HG03442 (cell line): Measurements from ENCODE around the gene HOXC4.

Experiments
- ATAC-seq: cut with Tn5 transposase; IDR thresholded peaks from one replicate; pipeline ENCODE4 v1.9.1; 2021; ENCODE audit warnings: mild to moderate bottlenecking, moderate library complexity; ENCODE audit not compliant: unreplicated experiment

HOXC4 gene

DNA sequence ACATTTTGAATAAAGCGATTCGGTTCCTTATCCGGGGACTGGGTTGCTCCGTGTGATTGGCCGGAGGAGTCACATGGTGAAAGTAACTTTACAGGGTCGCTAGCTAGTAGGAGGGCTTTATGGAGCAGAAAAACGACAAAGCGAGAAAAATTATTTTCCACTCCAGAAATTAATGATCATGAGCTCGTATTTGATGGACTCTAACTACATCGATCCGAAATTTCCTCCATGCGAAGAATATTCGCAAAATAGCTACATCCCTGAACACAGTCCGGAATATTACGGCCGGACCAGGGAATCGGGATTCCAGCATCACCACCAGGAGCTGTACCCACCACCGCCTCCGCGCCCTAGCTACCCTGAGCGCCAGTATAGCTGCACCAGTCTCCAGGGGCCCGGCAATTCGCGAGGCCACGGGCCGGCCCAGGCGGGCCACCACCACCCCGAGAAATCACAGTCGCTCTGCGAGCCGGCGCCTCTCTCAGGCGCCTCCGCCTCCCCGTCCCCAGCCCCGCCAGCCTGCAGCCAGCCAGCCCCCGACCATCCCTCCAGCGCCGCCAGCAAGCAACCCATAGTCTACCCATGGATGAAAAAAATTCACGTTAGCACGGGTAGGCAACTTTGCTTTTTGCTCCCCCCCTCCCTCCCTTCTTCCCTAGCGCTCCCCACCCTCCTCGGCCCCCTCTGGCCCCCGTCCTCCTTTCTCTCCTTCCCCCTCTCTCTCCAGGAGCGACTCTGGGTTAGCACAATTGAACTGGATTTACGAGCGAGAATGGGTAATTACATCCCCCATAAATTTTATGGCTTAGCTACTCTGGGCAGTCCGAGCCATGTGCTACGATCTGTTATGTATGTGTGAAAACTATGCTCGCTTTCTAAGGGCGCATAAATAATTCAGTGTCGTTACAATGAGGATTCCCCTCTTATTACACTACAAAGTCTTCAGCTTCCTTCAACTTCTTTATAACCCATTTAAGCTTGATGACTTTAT lies at the start of gene HOXC4:
Gene HOXC4, plus strand, starts transcription at position 85 of the 991 bp plus-strand sequence. Its CDS starts 88 bp downstream, at position 173.
- peak; percentile 41 for ATAC-seq

DNA sequence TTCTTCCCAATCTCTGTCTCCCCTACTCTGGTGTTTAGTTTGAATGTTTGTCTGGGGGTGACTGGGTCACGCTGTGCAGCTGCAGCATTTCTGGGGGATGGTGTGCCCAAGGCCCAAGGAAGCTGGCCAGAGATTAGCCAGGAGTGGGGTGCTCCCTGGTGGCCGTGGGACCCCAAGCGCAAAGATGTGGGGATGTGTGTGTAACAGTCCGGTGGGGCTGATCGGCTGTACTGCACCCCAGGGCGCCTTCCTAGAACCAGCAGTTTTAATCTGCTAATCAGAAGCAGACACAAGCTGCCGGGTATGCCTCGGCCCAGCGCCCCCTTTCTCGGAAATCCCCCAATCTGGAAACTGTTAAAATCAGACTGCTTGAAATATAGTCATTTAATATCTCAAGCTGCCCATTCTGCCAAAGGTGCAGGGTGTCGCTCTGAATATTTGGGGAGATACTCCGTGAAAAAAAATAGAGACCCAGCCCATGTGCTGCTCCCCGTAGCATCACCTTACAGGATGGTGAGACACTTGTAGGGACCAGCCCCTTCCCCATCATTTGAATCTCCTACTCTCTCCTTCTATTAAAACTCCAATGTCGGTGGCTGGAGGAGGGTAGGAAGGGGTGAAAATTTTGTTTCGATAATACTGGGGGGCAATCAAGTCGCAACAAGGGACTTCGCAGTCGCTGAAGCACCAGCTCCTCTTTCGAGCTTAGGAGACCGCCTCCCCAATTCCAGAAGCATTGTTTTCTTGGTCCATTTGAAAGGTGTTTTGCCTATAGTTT lies 49.4 kb upstream of the HOXC4 start:
- ATAC-seq = no peak

DNA sequence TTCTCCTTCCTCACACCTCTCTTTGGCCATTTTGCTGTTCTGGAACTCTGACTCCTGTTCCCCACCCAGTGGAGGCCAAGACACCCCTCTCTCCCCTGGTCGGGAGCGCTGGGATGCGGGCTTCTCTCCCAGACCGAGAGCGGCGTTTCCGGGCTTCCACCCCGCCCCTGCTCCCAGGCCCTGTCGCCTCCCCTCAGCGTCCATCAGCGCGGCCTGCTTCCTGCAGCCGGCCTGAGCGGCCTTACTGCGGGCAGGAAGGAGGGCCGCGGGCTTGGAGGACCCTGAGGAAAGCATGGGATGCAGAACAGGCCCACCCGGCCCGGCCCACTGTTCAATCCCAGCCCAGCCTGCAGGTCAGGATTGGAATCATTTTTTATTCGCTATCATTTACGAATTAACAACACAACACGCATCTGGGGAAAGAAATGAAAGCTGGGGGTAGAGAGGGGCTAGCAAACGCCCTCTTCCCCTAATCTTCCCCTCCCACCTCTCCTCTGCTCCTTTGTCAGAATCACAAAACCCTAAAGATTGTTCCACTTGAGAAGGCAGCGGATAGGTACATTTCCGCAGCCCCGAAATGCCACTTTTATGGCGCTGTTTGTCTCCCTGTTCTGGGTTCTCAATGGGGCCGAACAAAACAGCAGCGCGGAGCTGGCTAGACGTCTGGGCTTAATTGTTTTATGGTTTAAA lies 48.6 kb upstream of the HOXC4 start:
- no peak for ATAC-seq

DNA sequence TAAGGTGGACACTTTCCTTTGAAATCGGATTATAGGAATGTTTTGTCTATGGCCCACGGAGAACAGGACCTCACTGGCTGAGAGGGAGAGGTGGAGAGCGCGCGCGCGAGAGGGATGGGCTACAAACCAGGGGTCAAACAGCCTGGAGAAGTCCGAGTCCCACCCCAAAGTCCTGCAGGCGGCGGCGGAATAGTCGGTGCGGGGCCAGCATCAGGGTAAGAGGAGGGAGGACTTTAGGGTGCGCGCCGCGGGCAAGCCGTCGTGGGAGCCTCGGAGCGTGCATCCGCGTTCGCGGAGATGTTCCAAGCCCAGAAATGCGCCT lies 48.1 kb upstream of the HOXC4 start:
- no peak for ATAC-seq

DNA sequence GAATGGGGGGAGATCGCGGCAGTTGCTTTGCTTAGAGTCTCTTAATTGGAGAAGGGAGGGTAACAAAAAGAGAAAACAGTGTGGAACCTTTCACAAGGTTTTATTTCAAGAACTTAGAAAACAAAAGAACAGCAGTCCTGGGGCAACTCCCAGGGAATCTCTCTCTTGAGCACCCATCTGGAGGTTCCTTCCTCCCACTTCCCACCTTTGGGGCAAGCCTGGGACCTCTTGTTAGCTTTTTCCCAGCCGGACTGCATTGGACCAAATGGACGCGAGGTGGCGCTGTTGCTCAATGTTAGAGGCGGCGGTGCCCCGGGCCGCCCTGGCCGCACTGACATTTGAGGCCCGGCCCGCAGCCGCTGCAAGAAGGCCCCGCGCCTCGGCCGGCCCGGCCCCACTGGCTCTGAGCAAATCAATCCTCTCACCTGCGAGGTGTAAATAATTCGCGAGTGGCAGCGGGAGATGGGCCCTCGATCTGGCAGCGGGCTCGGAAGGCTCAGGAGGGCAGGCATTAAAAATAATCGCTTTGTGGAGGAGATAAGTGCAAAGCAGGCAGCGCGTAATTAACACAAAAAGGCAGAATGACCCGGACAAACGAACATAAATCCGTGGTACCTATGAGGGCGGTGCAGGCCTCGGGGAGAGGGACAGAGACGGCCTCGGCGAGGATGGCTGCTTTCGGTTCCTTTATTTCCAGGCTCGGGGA lies 47.6 kb upstream of the HOXC4 start:
- peak; percentile 72 for ATAC-seq

DNA sequence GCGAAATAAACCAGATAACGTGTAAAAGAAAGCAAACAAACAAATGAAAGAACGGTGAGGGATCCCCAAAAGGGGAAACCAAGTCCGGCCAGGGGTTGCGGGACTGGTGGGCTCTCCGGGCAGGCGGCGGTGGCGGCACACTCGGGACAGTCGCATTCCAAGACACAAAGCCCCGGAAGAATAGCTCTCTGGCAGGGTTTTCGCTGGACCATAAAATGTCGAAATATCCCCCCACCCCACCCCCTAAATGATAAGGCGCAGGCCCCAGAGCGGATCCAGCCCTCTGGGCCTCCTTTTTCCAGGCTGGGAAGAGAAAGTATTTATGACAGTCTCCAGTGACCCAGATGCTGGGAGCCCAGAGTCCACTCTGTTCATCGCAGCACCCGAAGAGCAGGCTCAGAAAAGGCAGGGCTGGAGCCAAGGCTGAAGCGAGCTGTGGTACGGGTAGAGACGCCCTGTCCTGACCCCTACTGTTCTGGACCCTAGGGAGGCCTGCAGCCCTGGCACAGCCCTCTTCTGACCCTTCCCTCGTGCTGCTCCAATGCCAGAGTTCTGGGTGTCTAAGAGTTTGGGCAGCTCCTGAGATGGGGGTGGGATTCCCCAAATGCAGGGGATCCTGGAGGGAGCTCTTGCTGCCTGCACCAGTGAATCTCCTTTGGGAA lies 46.9 kb upstream of the HOXC4 start:
- no peak for ATAC-seq

DNA sequence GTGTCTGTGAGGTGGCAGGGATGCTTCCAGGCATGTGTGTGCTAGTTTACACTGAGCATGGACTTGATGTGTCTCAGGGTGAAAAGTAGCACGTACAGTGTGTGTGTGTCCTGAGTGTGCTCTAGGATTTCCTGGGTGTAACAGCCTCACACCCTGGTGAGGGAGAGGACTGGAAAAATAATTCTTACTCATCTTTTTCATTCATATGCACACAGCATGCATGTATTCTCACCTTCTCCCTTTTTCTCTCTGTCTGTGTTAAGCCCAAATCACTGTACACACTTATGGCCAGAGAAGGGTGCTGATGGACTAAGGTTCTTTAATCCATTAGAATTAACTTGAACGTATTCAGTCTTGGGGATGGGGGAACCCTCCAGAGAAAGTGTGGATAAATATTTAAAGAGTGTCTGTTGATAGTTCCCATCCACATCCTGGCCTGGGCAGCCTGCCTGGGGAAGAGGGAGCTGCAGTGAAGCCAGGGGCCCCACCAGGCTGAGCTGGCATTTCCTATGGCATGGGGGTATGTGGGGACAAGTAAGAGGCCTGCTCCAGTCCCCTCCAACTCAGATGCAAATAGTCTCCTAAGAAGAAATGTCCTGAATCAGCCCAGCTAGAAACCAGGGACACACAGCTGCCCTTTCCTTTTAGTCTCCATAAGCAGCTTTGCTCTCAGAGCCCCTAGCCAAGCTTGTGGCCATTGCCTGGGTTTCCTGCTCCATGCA lies 45.9 kb upstream of the HOXC4 start:
- no peak for ATAC-seq

DNA sequence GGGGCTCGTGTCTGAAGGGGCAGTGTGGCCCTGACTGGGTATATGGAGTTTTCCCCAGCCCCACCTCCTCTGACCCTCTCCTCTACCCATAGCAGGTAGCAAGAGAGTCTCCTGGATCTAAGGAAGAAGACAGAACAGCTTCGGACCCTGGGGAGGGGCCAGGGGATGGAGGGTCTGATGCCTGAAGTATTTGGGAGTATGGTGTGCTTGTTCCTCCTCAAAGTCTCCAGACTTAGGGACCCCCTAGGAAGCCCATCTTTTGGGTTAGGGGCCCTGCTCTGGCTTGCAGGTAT lies 45.4 kb upstream of the HOXC4 start:
- ATAC-seq = no peak

DNA sequence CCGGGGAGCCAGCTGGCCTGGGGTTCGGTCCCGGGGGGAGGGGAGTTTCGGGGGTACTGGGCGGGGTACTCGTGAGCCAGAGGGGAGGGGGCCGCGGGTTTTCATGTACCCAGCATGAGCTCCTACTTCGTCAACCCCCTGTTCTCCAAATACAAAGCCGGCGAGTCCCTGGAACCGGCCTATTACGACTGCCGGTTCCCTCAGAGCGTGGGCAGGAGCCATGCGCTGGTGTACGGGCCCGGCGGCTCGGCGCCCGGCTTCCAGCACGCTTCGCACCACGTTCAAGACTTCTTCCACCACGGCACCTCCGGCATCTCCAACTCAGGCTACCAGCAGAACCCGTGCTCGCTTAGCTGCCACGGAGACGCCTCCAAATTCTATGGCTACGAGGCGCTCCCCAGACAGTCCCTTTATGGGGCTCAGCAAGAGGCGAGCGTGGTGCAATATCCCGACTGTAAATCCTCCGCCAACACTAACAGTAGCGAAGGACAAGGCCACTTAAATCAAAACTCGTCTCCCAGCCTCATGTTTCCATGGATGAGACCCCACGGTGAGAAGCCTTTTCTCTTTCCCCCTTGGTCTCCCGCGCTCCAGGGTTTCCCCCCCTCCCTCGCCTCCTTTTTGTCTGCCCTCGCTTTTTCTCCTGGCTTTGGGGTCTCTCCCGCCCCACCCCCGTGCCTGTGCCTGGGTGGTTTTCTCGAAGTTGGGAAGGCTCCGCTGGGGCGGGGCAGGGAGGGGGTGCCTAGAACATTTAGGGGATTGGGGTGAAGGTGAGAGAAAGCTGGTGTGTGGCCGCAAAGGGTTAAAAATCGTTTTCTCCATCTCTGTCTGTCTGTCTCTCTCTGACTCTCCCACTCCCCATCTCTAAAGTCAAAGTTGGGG lies 44.2 kb upstream of the HOXC4 start:
- no peak for ATAC-seq

DNA sequence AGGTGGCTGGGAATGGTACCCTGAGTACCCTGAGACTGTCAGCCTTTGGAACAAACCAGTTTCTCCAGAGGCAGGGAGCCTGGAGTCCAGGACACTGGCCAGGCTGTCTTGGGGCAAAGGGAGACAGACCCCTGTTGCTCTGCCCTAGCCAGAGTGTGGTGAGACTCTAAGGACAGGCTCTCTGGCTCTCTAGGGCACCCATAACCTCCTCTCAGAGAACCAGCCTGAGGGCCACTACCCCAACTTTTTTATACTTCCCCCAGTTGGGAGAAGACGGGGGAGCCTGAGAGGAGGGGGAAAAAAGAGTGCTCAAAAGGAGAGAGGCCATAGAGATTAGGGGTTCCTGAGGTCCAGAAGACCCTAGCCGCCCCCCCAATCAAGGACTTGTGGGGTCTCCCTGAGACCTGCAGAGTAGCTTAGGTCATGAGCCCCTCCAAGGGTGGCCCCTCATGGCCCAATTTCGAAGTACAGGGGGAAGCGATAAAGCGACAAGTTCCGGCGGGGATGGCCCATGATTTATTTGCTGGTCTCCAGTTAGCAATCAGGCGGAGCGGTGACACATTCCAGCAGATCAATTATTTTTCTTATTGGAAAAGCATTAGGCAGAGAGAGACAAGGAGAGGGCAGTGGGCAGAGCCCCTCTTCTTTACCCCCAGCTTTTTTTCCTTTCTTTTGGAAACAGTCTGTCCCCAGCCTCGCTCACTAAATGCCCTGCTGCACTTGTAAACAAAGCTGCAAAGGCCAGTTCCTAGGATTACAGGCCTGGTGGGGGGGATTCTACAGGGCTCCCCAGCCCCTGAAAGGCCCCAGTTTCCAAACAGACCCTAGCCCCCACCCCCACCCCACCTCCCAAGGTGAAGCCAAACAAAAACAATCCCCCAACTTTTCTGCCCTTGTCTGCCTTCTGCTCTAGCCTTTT lies 43.3 kb upstream of the HOXC4 start:
- ATAC-seq = no peak

DNA sequence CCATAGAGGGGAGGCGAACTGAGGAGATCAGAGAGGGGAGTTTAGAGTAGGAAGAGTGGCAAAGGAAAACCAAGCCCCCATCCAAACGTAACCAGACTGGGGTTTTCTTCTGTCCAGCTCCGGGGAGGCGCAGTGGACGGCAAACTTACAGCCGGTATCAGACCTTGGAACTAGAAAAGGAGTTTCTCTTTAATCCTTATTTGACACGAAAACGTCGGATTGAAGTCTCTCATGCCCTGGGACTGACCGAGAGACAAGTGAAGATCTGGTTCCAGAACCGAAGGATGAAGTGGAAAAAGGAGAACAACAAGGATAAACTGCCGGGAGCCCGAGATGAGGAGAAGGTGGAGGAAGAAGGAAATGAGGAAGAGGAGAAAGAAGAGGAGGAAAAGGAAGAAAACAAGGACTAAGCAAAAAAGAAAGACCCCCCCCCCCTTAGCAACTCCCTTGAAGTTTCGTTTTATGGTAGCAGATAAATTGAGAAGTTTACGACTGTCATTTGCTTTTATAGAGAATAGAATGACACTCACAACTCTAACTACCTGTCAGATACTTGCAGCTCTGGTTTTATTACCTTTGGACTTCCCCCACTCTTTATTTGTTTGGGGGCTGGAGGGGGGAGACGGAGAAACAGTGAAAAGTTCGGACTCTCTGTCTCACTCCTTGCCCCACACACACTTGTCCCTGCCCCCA lies 42.5 kb upstream of the HOXC4 start:
- ATAC-seq = no peak

DNA sequence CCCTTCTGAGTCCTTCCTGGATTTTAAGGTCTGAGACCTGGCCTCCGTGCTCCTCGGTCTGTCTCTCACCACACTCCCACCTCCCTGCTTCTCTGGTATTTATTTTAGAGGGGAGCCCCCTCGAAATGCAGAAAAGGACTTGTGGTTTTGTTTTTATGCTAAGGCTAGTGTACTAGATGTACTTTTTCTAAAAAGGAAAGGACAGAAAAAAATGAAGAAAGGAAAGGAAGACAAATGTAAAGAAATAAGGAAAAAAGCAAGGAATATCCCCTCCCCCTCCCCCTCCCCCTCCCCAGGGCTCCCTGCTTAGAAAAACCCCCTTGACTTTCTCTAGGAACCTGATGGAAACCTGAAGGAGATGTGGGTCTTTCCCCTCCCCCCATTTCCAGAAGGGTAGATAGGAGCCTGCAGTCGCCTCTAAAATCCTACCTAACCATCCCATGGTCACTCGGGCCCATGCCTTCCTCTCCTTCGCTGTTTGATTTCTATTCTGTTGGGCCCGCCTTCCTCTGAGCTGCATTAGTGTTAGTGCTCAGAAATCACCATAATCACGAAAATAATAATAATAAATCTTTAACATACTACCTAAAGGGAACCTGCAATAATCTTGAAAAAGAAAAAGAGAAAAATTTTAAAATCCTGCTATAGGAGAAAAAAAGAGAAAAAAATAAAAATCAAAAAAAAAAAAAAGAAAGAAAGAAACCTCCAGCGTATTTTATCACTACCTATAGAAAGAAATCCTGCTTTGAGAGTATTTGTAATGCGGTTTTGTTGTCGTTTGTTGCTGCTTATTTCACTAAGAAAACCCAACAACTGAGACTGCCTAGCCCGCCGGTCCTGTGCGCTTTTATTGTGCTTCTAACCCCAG lies 41.7 kb upstream of the HOXC4 start:
- no peak for ATAC-seq

DNA sequence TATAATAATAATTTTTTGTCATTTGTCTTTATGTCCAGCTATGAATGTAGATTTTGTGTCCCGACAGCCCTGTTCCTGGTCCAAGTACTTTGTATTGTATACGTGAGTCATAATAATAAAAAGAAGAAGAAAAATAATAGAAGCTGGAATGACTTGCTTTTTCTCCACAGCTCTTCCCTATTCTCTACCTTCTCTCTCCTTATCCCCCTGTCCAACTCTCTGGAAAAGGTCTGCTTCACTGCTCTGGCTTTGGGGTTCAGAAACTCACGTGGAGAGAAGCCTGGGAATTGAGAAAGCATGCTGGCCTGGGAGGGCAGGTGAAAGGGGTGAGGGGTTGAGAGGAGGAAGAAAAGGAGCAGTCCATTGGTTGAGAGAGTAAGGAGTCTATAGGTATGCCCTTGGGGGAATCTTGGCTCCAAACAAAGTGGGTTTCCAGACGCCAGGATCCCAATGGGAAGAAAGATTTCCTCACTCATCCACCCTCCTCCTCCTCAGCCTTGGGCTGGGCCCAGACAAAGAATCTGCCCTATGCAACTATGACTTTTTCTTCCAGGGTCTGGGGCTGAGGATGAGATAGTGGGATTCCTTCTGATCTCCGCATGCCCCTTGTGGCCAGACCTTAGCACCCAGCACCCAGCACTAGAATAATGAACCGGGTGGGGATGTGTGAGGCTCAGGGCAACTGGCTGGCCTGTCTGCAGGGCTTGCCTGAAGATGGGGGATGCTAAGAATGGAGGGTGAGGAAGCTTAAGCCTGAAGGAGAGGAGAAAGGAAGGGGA lies 40.8 kb upstream of the HOXC4 start:
- no peak for ATAC-seq

DNA sequence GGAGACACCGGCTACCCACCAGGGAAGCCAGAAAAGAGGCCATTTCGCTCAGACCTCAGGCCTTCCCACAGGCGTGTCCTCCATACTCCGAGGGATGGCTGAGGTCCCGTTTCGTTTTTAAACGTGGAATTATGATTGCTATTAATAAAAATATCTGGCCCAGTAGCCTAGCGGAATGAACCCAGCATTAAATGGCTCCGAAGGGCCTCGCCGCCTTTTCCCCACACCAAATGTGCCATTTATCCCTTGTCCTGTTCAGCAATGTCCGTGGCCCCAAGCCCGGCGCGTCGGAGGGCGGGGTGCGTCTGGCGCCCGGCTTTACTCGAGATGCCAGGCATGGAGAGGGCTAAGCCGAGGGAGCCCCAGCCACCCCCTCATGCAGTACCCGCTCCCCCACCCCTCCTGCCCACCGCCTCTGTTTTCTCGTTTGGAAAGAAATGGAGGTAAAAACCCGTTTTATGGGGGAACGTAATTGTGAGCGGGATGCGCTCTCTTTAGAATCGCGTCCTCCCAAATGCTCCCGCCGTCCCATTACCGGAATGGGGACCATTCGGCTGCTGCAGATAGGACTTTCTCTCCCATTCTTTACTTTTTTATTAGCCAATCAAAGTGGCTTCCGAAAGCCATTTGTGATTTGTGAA lies 39.1 kb upstream of the HOXC4 start:
- no peak for ATAC-seq
